GM18520 (cell line): ENCODE results near the gene F10.
A peak's percentile ranks its signal among the peaks of the same experiment; 100 is the strongest.

Experiments
- ATAC-seq: cut with Tn5 transposase; IDR thresholded peaks from one replicate; pipeline ENCODE4 v1.9.1; 2021; ENCODE audit not compliant: unreplicated experiment

The F10 gene

GRCh38 chr13:113167575-113167974 is 45.0 kb downstream of the F10 start:
- ATAC-seq: no peak

- ATAC-seq: no peak
Measured at GRCh38 chr13:113168211-113168610, 45.6 kb downstream of the F10 start.

GRCh38 chr13:113169277-113170272 is 47.0 kb downstream of the F10 start:
- no peak for ATAC-seq

GRCh38 chr13:113170511-113170910 is 47.9 kb downstream of the F10 start:
- ATAC-seq: no peak

- ATAC-seq: no peak
Measured at GRCh38 chr13:113171250-113172125, 48.9 kb downstream of the F10 start.

GRCh38 chr13:113172419-113172926 is 49.9 kb downstream of the F10 start:
- no peak for ATAC-seq

- no peak for ATAC-seq
Measured at GRCh38 chr13:113176280-113176679, 53.7 kb downstream of the F10 start.

GRCh38 chr13:113176822-113177221 is 54.2 kb downstream of the F10 start:
- no peak for ATAC-seq

- ATAC-seq: no peak
Measured at GRCh38 chr13:113178070-113178895, 55.7 kb downstream of the F10 start.

- ATAC-seq: no peak
Measured at GRCh38 chr13:113178896-113179167, 56.2 kb downstream of the F10 start.

GRCh38 chr13:113179374-113180230 is 57.0 kb downstream of the F10 start:
- ATAC-seq: no peak

- no peak for ATAC-seq
Measured at GRCh38 chr13:113182046-113182445, 59.4 kb downstream of the F10 start.

- ATAC-seq: no peak
Measured at GRCh38 chr13:113183450-113184129, 61.0 kb downstream of the F10 start.

GRCh38 chr13:113184568-113185440 is 62.2 kb downstream of the F10 start:
- ATAC-seq: no peak

GRCh38 chr13:113186061-113186900 is 63.7 kb downstream of the F10 start:
- peak; percentile 89 for ATAC-seq

- no peak for ATAC-seq
Measured at GRCh38 chr13:113187263-113187669, 64.7 kb downstream of the F10 start.

GRCh38 chr13:113187883-113188665 is 65.5 kb downstream of the F10 start:
- no peak for ATAC-seq
